ENCODE results near the gene ZBTB2. TPM values are rescaled to one million over a fixed set of nuclear protein-coding genes. Genes with fewer than 3 reads are reported as not detected.

ZBTB2 gene
- total and polyA plus RNA-seq, 2 experiments from 2014 or later: 10.6 to 17.3 TPM

GRCh38 chr6:151365233-151365632, 26.1 kb downstream of the ZBTB2 start:
- Histone ChIP-seq H3K79me2 (no peaks in the 10 kb centered on the region), H3K36me3 (replicated peaks; ENCODE audit: insufficient read depth, low read depth) (no peaks in the 10 kb centered on the region), H3K9me3 (ENCODE audit: low read depth) (no peaks in the 10 kb centered on the region), H3K9me2 (replicated peaks; ENCODE audit: insufficient read depth) (no peaks in the 10 kb centered on the region), H3K4me3 (no peak overlapping the region), H3K27ac (no peak overlapping the region), H3K27me3 (no peaks in the 10 kb centered on the region), H2AFZ (no peak overlapping the region), H3K4me1 (ENCODE audit: insufficient read depth) (no peaks in the 10 kb centered on the region), H3K4me2 (no peak overlapping the region), H4K20me1 (ENCODE audit: insufficient read depth, poor library complexity, severe bottlenecking) (no peaks in the 10 kb centered on the region)
- TF ChIP-seq EZH2phosphoT487 (IDR thresholded peaks at IDR 0.05; ENCODE audit: low read depth, severe bottlenecking, unreplicated experiment): no peak
- TF ChIP-seq CTCF (IDR thresholded peaks at IDR 0.05; ENCODE audit: poor library complexity): no peak
- no peak for TF ChIP-seq EZH2 (IDR thresholded peaks at IDR 0.05; ENCODE audit: borderline replicate concordance)
- no peak for DNase-seq (ENCODE audit: low spot score)
- 99% methylated on average over 6 of the region's 6 CpGs for WGBS (ENCODE audit: low lambda C conversion rate, missing lambda C conversion rate)

- no peaks in the 10 kb centered on the region for H3K9me3 ChIP-seq (ENCODE audit: low read depth)
- no peaks in the 10 kb centered on the region for H4K20me1 ChIP-seq (ENCODE audit: insufficient read depth, poor library complexity, severe bottlenecking)
- no peak for DNase-seq (ENCODE audit: low spot score)
- H2AFZ ChIP-seq: no peak overlapping the region
- H3K4me1 ChIP-seq (ENCODE audit: insufficient read depth): no peaks in the 10 kb centered on the region
- H3K27me3 ChIP-seq: no peaks in the 10 kb centered on the region
- H3K9me2 ChIP-seq (replicated peaks; ENCODE audit: insufficient read depth): no peaks in the 10 kb centered on the region
- no peak overlapping the region for H3K4me2 ChIP-seq
- H3K36me3 ChIP-seq (replicated peaks; ENCODE audit: insufficient read depth, low read depth): no peaks in the 10 kb centered on the region
- 94% methylated on average over 5 of the region's 5 CpGs for WGBS (ENCODE audit: low lambda C conversion rate, missing lambda C conversion rate)
- TF ChIP-seq EZH2 (IDR thresholded peaks at IDR 0.05; ENCODE audit: borderline replicate concordance) (no peak), CTCF (IDR thresholded peaks at IDR 0.05; ENCODE audit: poor library complexity) (no peak), EZH2phosphoT487 (IDR thresholded peaks at IDR 0.05; ENCODE audit: low read depth, severe bottlenecking, unreplicated experiment) (no peak)
- H3K27ac ChIP-seq: peak overlapping the region; percentile 22
- no peaks in the 10 kb centered on the region for H3K79me2 ChIP-seq
- H3K4me3 ChIP-seq: no peak overlapping the region
Measured at GRCh38 chr6:151359486-151359885, 31.9 kb downstream of the ZBTB2 start.

- Histone ChIP-seq H3K36me3 (replicated peaks; ENCODE audit: insufficient read depth, low read depth) (no peaks in the 10 kb centered on the region), H4K20me1 (ENCODE audit: insufficient read depth, poor library complexity, severe bottlenecking) (no peaks in the 10 kb centered on the region), H3K4me1 (ENCODE audit: insufficient read depth) (no peaks in the 10 kb centered on the region), H3K4me2 (no peak overlapping the region), H3K27ac (no peak overlapping the region), H3K9me2 (replicated peaks; ENCODE audit: insufficient read depth) (no peaks in the 10 kb centered on the region), H2AFZ (no peak overlapping the region), H3K27me3 (no peaks in the 10 kb centered on the region), H3K4me3 (no peak overlapping the region), H3K9me3 (ENCODE audit: low read depth) (no peaks in the 10 kb centered on the region), H3K79me2 (no peaks in the 10 kb centered on the region)
- TF ChIP-seq EZH2phosphoT487 (IDR thresholded peaks at IDR 0.05; ENCODE audit: low read depth, severe bottlenecking, unreplicated experiment): no peak
- no peak for TF ChIP-seq EZH2 (IDR thresholded peaks at IDR 0.05; ENCODE audit: borderline replicate concordance)
- TF ChIP-seq CTCF (IDR thresholded peaks at IDR 0.05; ENCODE audit: poor library complexity): no peak
- WGBS (ENCODE audit: low lambda C conversion rate, missing lambda C conversion rate): 86% methylated on average over 3 of the region's 3 CpGs
- DNase-seq (ENCODE audit: low spot score): no peak
Measured at GRCh38 chr6:151358475-151358874, 32.9 kb downstream of the ZBTB2 start.

All from hepatocyte (in vitro differentiated cells).